GM12872 (cell line): ENCODE results near the gene C16orf89.

Source experiments
- CTCF ChIP-seq: IDR thresholded peaks from 3 replicates; pipeline ENCODE4 v1.5.1; 2011; ENCODE audit warnings: low read depth, mild to moderate bottlenecking, low read length, moderate library complexity; ENCODE audit not compliant: insufficient read depth

C16orf89 gene

GRCh38 chr16:5041600-5042133 lies 24.1 kb downstream of the C16orf89 start:
- TF ChIP-seq CTCF: no peak

GRCh38 chr16:5040451-5040850 lies 25.3 kb downstream of the C16orf89 start:
- TF ChIP-seq CTCF: no peak

- TF ChIP-seq CTCF: no peak
Measured at GRCh38 chr16:5036228-5037156, 29.3 kb downstream of the C16orf89 start.

- TF ChIP-seq CTCF: no peak
Measured at GRCh38 chr16:5035909-5036227, 29.9 kb downstream of the C16orf89 start.

GRCh38 chr16:5034167-5034523 lies 31.6 kb downstream of the C16orf89 start:
- no peak for TF ChIP-seq CTCF

GRCh38 chr16:5033256-5034166 lies 32.2 kb downstream of the C16orf89 start, which contains the start of gene NAGPA:
Gene NAGPA (minus strand): TSS chr16:5033935. CDS start chr16:5033914, 21 bp downstream.
- no peak for TF ChIP-seq CTCF

GRCh38 chr16:5032748-5033167 lies 33.0 kb downstream of the C16orf89 start:
- no peak for TF ChIP-seq CTCF
